Esophagus squamous epithelium (tissue), 4 donors: ENCODE results near the gene CD37.

Experiments used
- POLR2A ChIP-seq, 4 donors: fragments of 450-650 bp; IDR thresholded peaks; one replicate each; pipeline ENCODE4 v1.6.1; 2017; ENCODE audit warnings: antibody characterized with exemption in 4 of 4, mild to moderate bottlenecking in 4 of 4, moderate library complexity in 3 of 4
- TF ChIP-seq, protein P1 (sequence below), 6 experiments: fragments of 450-650 bp in 4 of 6; fragments of 200-600 bp in 2 of 6; sonication (generic) in 2 of 6; IDR thresholded peaks; one replicate each; pipeline ENCODE4 v1.5.1; 2016 to 2019; ENCODE audit warnings: antibody characterized with exemption in 6 of 6, mild to moderate bottlenecking in 4 of 6, moderate library complexity in 4 of 6

DNA sequence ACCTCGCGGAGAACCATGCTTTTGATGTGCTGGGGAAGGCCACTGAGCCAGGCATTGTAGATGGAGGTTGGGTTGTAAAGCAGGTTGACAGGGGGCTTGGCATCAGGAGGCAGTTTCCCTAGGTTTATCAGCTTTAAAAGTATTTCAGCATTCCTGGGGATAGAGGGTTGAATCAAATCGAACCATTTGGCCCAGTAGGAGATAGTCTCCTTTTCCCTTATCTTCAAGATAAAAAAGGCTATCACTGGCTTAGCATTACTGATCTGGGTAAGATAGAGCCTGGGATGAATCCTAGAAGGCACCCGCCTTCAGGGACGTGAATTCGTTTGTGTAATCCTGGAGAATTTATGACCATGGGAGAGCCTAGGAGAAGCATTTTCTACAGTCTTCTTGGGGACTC, 40.8 kb upstream of the CD37 start:
- TF ChIP-seq, protein P1, sequence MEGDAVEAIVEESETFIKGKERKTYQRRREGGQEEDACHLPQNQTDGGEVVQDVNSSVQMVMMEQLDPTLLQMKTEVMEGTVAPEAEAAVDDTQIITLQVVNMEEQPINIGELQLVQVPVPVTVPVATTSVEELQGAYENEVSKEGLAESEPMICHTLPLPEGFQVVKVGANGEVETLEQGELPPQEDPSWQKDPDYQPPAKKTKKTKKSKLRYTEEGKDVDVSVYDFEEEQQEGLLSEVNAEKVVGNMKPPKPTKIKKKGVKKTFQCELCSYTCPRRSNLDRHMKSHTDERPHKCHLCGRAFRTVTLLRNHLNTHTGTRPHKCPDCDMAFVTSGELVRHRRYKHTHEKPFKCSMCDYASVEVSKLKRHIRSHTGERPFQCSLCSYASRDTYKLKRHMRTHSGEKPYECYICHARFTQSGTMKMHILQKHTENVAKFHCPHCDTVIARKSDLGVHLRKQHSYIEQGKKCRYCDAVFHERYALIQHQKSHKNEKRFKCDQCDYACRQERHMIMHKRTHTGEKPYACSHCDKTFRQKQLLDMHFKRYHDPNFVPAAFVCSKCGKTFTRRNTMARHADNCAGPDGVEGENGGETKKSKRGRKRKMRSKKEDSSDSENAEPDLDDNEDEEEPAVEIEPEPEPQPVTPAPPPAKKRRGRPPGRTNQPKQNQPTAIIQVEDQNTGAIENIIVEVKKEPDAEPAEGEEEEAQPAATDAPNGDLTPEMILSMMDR (IDR thresholded peaks at IDR 0.05) = no peak
- no peak for TF ChIP-seq POLR2A (IDR thresholded peaks at IDR 0.05)
